ENCODE measurements around the gene FRMD4A. TPM values are rescaled to one million over a fixed set of nuclear protein-coding genes. Genes with fewer than 3 reads are reported as not detected.

The FRMD4A gene
- total RNA-seq, 1 donor from 2014 or later, result 0.32 TPM

- Mint-ChIP-seq H3K4me1 (ENCODE audit: low read depth) (peaks cover 9% of the 10 kb centered on the region), H3K4me3 (ENCODE audit: low read depth) (no peak overlapping the region), H3K36me3 (ENCODE audit: low read depth) (no peaks in the 10 kb centered on the region), H3K27ac (no peak overlapping the region), H3K27me3 (ENCODE audit: low read depth) (peaks cover 20% of the 10 kb centered on the region), H3K9me3 (no peaks in the 10 kb centered on the region)
- no peak for DNase-seq (ENCODE audit: low spot score)
- intact Hi-C loops (cut with micrococcal nuclease), result no loop called here
Observed at GRCh38 chr10:13708256-13708990, 622.3 kb downstream of the FRMD4A start.

- Mint-ChIP-seq H3K9me3 (no peaks in the 10 kb centered on the region), H3K27me3 (ENCODE audit: low read depth) (peaks cover 20% of the 10 kb centered on the region), H3K4me1 (ENCODE audit: low read depth) (peaks cover 5% of the 10 kb centered on the region), H3K27ac (no peak overlapping the region), H3K4me3 (ENCODE audit: low read depth) (peak overlapping the region; percentile 52), H3K36me3 (ENCODE audit: low read depth) (no peaks in the 10 kb centered on the region)
- no peak for DNase-seq (ENCODE audit: low spot score)
- intact Hi-C loops (cut with micrococcal nuclease), result no loop called here
Observed at GRCh38 chr10:13707156-13707881, 623.4 kb downstream of the FRMD4A start.

- no peaks in the 10 kb centered on the region for H3K36me3 Mint-ChIP-seq (ENCODE audit: low read depth)
- intact Hi-C loops (cut with micrococcal nuclease), result no loop called here
- H3K27me3 Mint-ChIP-seq (ENCODE audit: low read depth), result peaks cover 20% of the 10 kb centered on the region
- H3K9me3 Mint-ChIP-seq, result no peaks in the 10 kb centered on the region
- no peak overlapping the region for H3K27ac Mint-ChIP-seq
- H3K4me3 Mint-ChIP-seq (ENCODE audit: low read depth), result no peak overlapping the region
- no peak for DNase-seq (ENCODE audit: low spot score)
- peaks cover 5% of the 10 kb centered on the region for H3K4me1 Mint-ChIP-seq (ENCODE audit: low read depth)
Observed at GRCh38 chr10:13706604-13707003, 624.1 kb downstream of the FRMD4A start.

GRCh38 chr10:13706175-13706574 lies 624.5 kb downstream of the FRMD4A start:
- intact Hi-C loops (cut with micrococcal nuclease), result no loop called here
- no peaks in the 10 kb centered on the region for H3K9me3 Mint-ChIP-seq
- no peak overlapping the region for H3K27ac Mint-ChIP-seq
- peaks cover 20% of the 10 kb centered on the region for H3K27me3 Mint-ChIP-seq (ENCODE audit: low read depth)
- DNase-seq (ENCODE audit: low spot score), result no peak
- peaks cover 5% of the 10 kb centered on the region for H3K4me1 Mint-ChIP-seq (ENCODE audit: low read depth)
- no peaks in the 10 kb centered on the region for H3K36me3 Mint-ChIP-seq (ENCODE audit: low read depth)
- no peak overlapping the region for H3K4me3 Mint-ChIP-seq (ENCODE audit: low read depth)

GRCh38 chr10:13705526-13706174 lies 625.1 kb downstream of the FRMD4A start:
- intact Hi-C loops (cut with micrococcal nuclease), result no loop called here
- Mint-ChIP-seq H3K36me3 (ENCODE audit: low read depth) (no peaks in the 10 kb centered on the region), H3K4me3 (ENCODE audit: low read depth) (no peak overlapping the region)

DNA sequence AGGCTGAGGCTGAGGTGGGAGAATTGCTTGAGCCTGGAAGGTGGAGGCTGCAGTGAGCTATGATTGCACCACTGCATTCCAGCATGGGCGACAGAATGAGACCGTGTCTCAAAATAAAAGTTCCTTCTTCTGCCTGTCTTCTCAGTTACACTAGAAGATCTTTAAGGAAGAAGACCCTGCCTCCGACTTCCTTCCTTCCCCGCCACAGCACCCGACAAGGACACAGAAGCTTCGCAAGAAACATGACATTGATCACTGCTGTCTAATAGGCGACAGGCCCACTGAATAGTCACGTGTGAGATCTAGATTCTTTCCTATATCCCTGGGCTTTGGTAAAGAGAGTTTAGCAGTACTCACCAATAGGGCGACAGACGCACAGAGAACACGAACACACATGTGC lies 625.8 kb downstream of the FRMD4A start:
- intact Hi-C loops (cut with micrococcal nuclease), result no loop called here
- no peak for DNase-seq (ENCODE audit: low spot score)
- H3K9me3 Mint-ChIP-seq, result no peaks in the 10 kb centered on the region

More at GRCh38 chr10:13705526-13706174, 625.1 kb downstream of the FRMD4A start:
- no peak for DNase-seq (ENCODE audit: low spot score)
- Mint-ChIP-seq H3K27me3 (ENCODE audit: low read depth) (peaks cover 20% of the 10 kb centered on the region), H3K4me1 (ENCODE audit: low read depth) (peaks cover 5% of the 10 kb centered on the region), H3K9me3 (no peaks in the 10 kb centered on the region), H3K27ac (no peak overlapping the region)

DNA sequence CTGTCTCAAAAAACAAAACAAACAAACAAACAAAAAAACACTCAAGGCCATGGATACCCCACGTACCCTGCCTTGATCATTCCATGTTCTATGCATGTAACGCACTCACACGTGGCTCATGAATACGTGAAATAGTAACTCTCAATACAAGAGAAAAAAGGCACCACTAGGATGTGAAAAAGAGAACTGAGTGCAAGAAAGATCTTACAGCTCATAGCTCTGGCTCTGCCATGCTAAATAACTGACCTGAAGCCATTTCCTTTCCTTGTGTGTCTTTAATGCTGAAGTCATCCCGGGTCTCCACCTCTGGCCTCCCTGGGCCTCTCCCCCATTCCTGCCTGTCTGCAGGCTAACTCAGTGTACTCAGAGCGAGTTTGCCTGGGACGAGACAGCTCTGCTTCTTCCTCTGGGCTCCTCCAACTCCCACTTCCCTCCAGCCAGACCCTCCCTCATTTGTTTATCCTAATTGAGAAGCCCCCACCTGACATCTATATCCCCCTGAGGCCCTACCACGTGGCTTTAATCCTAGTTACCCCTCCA lies 626.7 kb downstream of the FRMD4A start:
- Mint-ChIP-seq H3K36me3 (ENCODE audit: low read depth) (no peaks in the 10 kb centered on the region), H3K27ac (no peak overlapping the region), H3K9me3 (no peaks in the 10 kb centered on the region), H3K27me3 (ENCODE audit: low read depth) (peaks cover 20% of the 10 kb centered on the region), H3K4me3 (ENCODE audit: low read depth) (no peak overlapping the region), H3K4me1 (ENCODE audit: low read depth) (peaks cover 5% of the 10 kb centered on the region)
- intact Hi-C loops (cut with micrococcal nuclease), result no loop called here
- no peak for DNase-seq (ENCODE audit: low spot score)

More for the DNA sequence above, 625.8 kb downstream of the FRMD4A start:
- peaks cover 20% of the 10 kb centered on the region for H3K27me3 Mint-ChIP-seq (ENCODE audit: low read depth)
- no peak overlapping the region for H3K4me3 Mint-ChIP-seq (ENCODE audit: low read depth)
- peaks cover 5% of the 10 kb centered on the region for H3K4me1 Mint-ChIP-seq (ENCODE audit: low read depth)
- no peaks in the 10 kb centered on the region for H3K36me3 Mint-ChIP-seq (ENCODE audit: low read depth)
- no peak overlapping the region for H3K27ac Mint-ChIP-seq

- DNase-seq (ENCODE audit: low spot score), result no peak
- Mint-ChIP-seq H3K4me3 (ENCODE audit: low read depth) (no peak overlapping the region), H3K27ac (no peak overlapping the region), H3K4me1 (ENCODE audit: low read depth) (peaks cover 5% of the 10 kb centered on the region), H3K9me3 (no peaks in the 10 kb centered on the region), H3K27me3 (ENCODE audit: low read depth) (peaks cover 19% of the 10 kb centered on the region), H3K36me3 (ENCODE audit: low read depth) (no peaks in the 10 kb centered on the region)
- intact Hi-C loops (cut with micrococcal nuclease), result no loop called here
Observed at GRCh38 chr10:13703101-13703818, 627.5 kb downstream of the FRMD4A start.

GRCh38 chr10:13701157-13701919 lies 629.4 kb downstream of the FRMD4A start:
- intact Hi-C loops (cut with micrococcal nuclease), result no loop called here
- H3K27me3 Mint-ChIP-seq (ENCODE audit: low read depth), result peaks cover 7% of the 10 kb centered on the region
- no peaks in the 10 kb centered on the region for H3K36me3 Mint-ChIP-seq (ENCODE audit: low read depth)
- H3K27ac Mint-ChIP-seq, result no peak overlapping the region
- DNase-seq (ENCODE audit: low spot score), result no peak
- H3K9me3 Mint-ChIP-seq, result no peaks in the 10 kb centered on the region
- H3K4me1 Mint-ChIP-seq (ENCODE audit: low read depth), result no peaks in the 10 kb centered on the region
- H3K4me3 Mint-ChIP-seq (ENCODE audit: low read depth), result no peak overlapping the region

GRCh38 chr10:13700473-13701144 lies 630.1 kb downstream of the FRMD4A start:
- no peaks in the 10 kb centered on the region for H3K36me3 Mint-ChIP-seq (ENCODE audit: low read depth)
- peaks cover 4% of the 10 kb centered on the region for H3K27me3 Mint-ChIP-seq (ENCODE audit: low read depth)

DNA sequence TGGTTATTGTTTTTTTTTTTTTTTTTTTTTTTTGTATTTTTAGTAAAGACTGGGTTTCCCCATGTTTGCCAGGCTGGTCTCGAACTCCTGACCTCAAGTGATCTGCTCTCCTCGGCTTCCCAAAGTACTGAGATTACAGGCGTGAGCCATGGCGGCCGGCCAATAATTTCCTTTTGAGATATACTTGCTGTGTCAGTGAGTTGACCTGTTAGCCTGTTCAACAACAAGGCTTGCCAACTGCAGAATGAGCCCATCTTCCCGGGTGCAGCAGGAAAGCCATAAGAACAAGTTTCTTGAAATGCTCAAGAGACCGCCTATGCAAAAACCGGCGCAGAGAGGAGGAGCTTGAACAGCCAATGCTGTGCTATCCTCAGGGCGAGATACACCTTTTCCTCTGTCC lies 631.5 kb downstream of the FRMD4A start:
- Mint-ChIP-seq H3K27me3 (ENCODE audit: low read depth) (peaks cover 4% of the 10 kb centered on the region), H3K27ac (no peak overlapping the region), H3K4me3 (ENCODE audit: low read depth) (no peak overlapping the region), H3K4me1 (ENCODE audit: low read depth) (no peaks in the 10 kb centered on the region), H3K9me3 (no peaks in the 10 kb centered on the region), H3K36me3 (ENCODE audit: low read depth) (no peaks in the 10 kb centered on the region)
- intact Hi-C loops (cut with micrococcal nuclease), result no loop called here
- DNase-seq (ENCODE audit: low spot score), result no peak

More at GRCh38 chr10:13700473-13701144, 630.1 kb downstream of the FRMD4A start:
- Mint-ChIP-seq H3K9me3 (no peaks in the 10 kb centered on the region), H3K4me1 (ENCODE audit: low read depth) (no peaks in the 10 kb centered on the region), H3K4me3 (ENCODE audit: low read depth) (no peak overlapping the region), H3K27ac (no peak overlapping the region)
- no peak for DNase-seq (ENCODE audit: low spot score)
- intact Hi-C loops (cut with micrococcal nuclease), result no loop called here
